HAP-1 (cell line): ENCODE measurements around the gene TSC22D1.

ENCODE experiments used
- DNase-seq, 2 experiments: peaks; one replicate each; pipeline ENCODE4 v3.0.0-alpha.2; 2016 to 2020; ENCODE audit warnings: low spot score in 2 of 2
- H3K27me3 ChIP-seq: fragments of 250-450 bp; sonication (Bioruptor Pico); 2 replicates; pipeline ENCODE4 v1.5.1; 2020; ENCODE audit warnings: low read depth, mild to moderate bottlenecking, moderate library complexity
- H3K36me3 ChIP-seq: fragments of 250-450 bp; sonication (Bioruptor Pico); replicated peaks from 2 replicates; pipeline ENCODE4 v1.5.1; 2020; ENCODE audit warnings: mild to moderate bottlenecking
- H3K4me1 ChIP-seq: fragments of 250-450 bp; sonication (Bioruptor Pico); 2 replicates; pipeline ENCODE4 v1.5.1; 2020; ENCODE audit warnings: mild to moderate bottlenecking
- H3K4me3 ChIP-seq: fragments of 250-450 bp; sonication (Bioruptor Pico); 2 replicates; pipeline ENCODE4 v1.5.1; 2020; ENCODE audit warnings: mild to moderate bottlenecking, moderate library complexity
- H3K9me3 ChIP-seq: fragments of 250-450 bp; sonication (Bioruptor Pico); 2 replicates; pipeline ENCODE4 v1.5.1; 2020; ENCODE audit warnings: mild to moderate bottlenecking, moderate library complexity
- in situ Hi-C: fragments of 300-500 bp; cut with MboI; formaldehyde crosslinking; loops from 3 replicates; pipeline ENCODE4 v1.14.3; 2020; ENCODE audit warnings: low sequenced_read_pairs, inconsistent platforms, mixed read lengths

TSC22D1 gene

GRCh38 chr13:44404261-44405132 lies 171.6 kb downstream of the TSC22D1 start:
- no peak overlapping the region for H3K4me3 ChIP-seq
- H3K27me3 ChIP-seq: no peaks in the 10 kb centered on the region
- in situ Hi-C loops: no loop called here
- no peaks in the 10 kb centered on the region for H3K9me3 ChIP-seq
- H3K4me1 ChIP-seq: peaks cover 18% of the 10 kb centered on the region
- peak; percentile 11 to 26 for DNase-seq
- no peaks in the 10 kb centered on the region for H3K36me3 ChIP-seq

DNA sequence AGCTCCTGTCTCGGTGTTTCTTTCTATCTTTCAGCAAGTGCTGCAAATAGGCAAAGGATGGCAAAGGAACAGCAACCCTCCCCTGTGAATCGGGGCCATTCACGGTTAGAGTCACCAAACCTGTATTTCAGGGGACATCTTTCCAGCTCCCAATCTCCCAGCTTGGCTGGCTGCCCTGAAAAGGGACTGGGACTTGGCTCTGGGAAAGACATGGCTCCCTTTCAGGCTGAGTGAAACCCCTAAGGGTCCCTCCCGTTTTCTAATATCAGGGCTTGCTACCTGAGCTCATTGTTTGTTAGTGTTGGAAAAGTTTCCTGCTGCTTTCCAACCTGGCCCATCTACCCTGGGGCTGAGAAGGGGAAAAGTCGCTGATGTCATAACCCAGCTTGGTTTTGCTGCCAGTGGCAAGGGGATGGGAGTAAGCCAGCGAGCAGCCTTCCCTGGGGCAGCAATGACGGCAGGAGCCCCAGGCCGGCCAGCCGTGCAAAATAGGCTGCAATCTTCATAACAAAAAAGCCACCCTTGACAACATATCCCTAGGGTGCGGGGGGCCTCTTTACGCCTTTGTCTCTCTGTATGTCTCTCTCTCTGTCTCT lies 172.6 kb downstream of the TSC22D1 start:
- no peak overlapping the region for H3K4me3 ChIP-seq
- H3K27me3 ChIP-seq: no peaks in the 10 kb centered on the region
- H3K36me3 ChIP-seq: no peaks in the 10 kb centered on the region
- H3K9me3 ChIP-seq: no peaks in the 10 kb centered on the region
- peak; percentile 48 to 73 for DNase-seq
- peaks cover 18% of the 10 kb centered on the region for H3K4me1 ChIP-seq
- in situ Hi-C loops: no loop called here

GRCh38 chr13:44402899-44403445 lies 173.2 kb downstream of the TSC22D1 start:
- in situ Hi-C loops: no loop called here
- H3K36me3 ChIP-seq: no peaks in the 10 kb centered on the region
- no peak for DNase-seq
- no peaks in the 10 kb centered on the region for H3K27me3 ChIP-seq
- no peaks in the 10 kb centered on the region for H3K9me3 ChIP-seq
- H3K4me3 ChIP-seq: no peak overlapping the region
- peaks cover 18% of the 10 kb centered on the region for H3K4me1 ChIP-seq

GRCh38 chr13:44401577-44401976 lies 174.6 kb downstream of the TSC22D1 start:
- in situ Hi-C loops: no loop called here
- DNase-seq: no peak
- no peaks in the 10 kb centered on the region for H3K36me3 ChIP-seq
- H3K9me3 ChIP-seq: no peaks in the 10 kb centered on the region
- no peak overlapping the region for H3K4me3 ChIP-seq
- no peaks in the 10 kb centered on the region for H3K27me3 ChIP-seq
- peaks cover 18% of the 10 kb centered on the region for H3K4me1 ChIP-seq

- H3K27me3 ChIP-seq: no peaks in the 10 kb centered on the region
- H3K36me3 ChIP-seq: no peaks in the 10 kb centered on the region
- in situ Hi-C loops: no loop called here
- H3K9me3 ChIP-seq: no peaks in the 10 kb centered on the region
- DNase-seq: no peak
- H3K4me3 ChIP-seq: no peak overlapping the region
- H3K4me1 ChIP-seq: peaks cover 18% of the 10 kb centered on the region
These were observed 175.4 kb downstream of the TSC22D1 start for GRCh38 chr13:44400736-44401135.

- Histone ChIP-seq H3K9me3 (no peaks in the 10 kb centered on the region), H3K4me3 (no peak overlapping the region), H3K4me1 (peaks cover 8% of the 10 kb centered on the region), H3K27me3 (no peaks in the 10 kb centered on the region), H3K36me3 (no peaks in the 10 kb centered on the region)
- in situ Hi-C loops: no loop called here
- DNase-seq: no peak
These were observed 177.1 kb downstream of the TSC22D1 start for GRCh38 chr13:44399074-44399473.

- H3K4me3 ChIP-seq: no peak overlapping the region
- no peak for DNase-seq
- no peaks in the 10 kb centered on the region for H3K27me3 ChIP-seq
- no peaks in the 10 kb centered on the region for H3K36me3 ChIP-seq
- H3K4me1 ChIP-seq: peaks cover 3% of the 10 kb centered on the region
- H3K9me3 ChIP-seq: no peaks in the 10 kb centered on the region
- in situ Hi-C loops: no loop called here
These were observed 177.5 kb downstream of the TSC22D1 start for GRCh38 chr13:44398606-44399005.

DNA sequence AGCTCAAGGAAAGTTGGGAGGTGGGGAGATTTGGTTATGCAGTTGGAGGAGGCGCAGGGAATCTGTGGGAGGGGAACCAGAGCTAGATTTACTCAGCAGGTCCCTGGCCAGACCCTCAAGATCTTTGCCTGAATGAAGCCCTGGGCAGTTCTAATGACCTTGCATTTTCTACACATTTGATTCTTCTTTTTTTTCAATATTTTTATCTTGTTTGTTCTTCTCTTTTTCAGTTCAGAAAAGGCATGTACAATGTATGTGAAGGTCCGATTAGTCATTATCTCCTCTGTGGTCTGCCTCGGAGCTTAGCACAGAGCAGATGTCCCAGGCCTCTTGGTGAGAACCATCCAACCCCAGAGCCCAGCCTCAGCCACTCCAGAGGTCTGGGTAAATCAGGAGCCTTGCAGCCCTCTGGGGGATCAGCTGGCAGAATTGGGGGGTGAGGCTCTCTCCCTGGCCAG lies 178.3 kb downstream of the TSC22D1 start:
- Histone ChIP-seq H3K4me1 (no peaks in the 10 kb centered on the region), H3K4me3 (no peak overlapping the region), H3K9me3 (no peaks in the 10 kb centered on the region), H3K27me3 (no peaks in the 10 kb centered on the region), H3K36me3 (no peaks in the 10 kb centered on the region)
- no peak for DNase-seq
- in situ Hi-C loops: no loop called here

DNA sequence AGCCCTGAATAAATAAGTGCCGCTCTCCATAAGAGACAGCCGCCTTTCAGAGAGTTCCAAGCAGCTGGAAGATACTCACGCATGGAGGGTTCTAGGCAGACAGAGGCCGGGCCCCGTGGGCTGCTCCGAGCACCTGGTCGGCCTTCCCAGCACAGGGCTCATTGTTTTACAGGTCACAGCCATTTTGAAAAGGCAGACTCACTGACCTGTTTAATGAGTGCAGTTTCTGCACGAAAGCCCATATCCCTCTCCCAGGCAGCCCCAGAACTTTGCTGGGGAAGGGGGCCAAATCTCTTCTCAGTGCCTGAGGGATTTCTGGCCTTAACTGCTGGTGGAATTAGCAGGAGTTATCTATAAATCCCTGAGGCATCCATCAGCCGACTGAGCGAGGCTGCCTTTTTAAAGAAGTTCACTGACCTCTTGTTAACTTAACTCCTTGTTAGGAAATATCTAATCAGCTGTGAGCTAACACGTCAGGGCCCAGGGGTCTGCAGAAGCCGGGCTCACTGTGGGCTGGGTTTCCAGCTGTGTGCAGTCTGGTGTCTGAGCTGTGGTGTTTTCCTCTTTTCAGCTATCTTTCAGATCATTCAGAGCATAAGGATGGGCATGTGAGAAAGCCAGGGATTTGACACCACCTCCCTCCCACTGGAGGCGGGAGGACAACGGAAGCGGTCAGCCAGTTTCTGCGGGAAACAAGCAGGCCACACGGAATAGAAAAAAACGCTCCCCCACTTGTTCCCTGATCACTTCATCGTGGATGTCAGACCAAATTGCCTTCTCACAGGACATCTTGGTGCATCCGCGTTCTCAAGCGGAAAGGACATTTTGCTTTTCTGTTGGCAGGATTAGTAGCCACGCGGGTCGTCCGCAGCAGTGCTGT lies 179.2 kb downstream of the TSC22D1 start:
- H3K4me3 ChIP-seq: no peak overlapping the region
- in situ Hi-C loops: no loop called here

DNA sequence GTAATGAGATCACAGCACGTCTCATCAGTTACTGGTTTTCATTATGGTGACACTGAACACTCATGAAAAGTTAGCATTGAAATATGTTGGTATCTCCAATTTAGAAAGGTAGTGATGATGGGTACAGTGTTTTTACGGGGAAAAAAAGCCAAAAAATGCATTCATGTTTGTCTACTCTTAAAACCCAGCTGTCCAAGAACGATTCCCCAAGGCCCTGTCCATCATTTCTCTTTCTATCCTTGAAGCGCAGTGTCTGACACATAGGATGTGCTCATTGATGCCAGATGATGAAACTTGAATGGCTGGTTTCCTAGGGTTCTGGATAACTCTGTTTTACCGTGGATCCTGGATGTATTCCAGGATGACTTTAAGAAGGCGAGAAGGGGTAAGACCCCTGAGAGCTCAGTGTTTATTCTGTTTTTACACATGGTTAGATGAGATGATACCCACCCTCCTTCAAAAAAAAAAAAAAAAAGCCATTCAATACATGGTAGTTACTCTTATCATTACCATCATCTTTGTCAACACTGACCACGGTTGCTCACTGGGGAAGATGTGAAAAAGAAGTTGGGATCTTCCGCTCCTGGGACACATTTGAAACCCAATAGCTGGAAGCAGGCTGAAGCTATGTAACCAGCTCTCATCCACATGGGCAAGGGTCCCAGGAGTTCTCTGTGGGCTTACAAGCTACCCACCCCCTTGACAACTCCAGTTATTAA lies 180.0 kb downstream of the TSC22D1 start:
- H3K4me3 ChIP-seq: no peak overlapping the region
- H3K4me1 ChIP-seq: no peaks in the 10 kb centered on the region
- no peaks in the 10 kb centered on the region for H3K36me3 ChIP-seq
- no peaks in the 10 kb centered on the region for H3K27me3 ChIP-seq
- in situ Hi-C loops: no loop called here
- no peaks in the 10 kb centered on the region for H3K9me3 ChIP-seq
- DNase-seq: no peak

More for the DNA sequence above, 179.2 kb downstream of the TSC22D1 start:
- H3K36me3 ChIP-seq: no peaks in the 10 kb centered on the region
- H3K4me1 ChIP-seq: no peaks in the 10 kb centered on the region
- H3K27me3 ChIP-seq: no peaks in the 10 kb centered on the region
- no peak for DNase-seq
- H3K9me3 ChIP-seq: no peaks in the 10 kb centered on the region

DNA sequence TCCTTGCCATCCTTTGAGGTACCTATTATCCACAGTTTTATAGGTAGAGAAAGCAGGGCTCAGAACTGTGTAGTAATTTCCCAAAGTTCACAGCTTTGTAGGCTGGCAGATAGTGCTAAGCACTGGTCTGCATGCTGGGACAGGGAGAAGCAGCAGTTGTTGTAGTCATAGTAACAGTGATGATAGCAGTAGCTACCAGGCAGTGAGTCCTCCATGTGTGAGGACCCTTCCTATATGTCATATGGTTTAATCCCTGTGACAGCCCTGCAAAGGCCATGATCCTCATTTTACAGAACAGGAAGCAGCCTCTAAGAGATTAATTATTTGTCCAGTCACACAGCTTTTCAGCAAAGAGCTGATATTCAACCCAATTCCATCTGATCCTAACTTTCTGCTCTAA lies 181.5 kb downstream of the TSC22D1 start:
- Histone ChIP-seq H3K9me3 (no peaks in the 10 kb centered on the region), H3K4me1 (peaks cover 2% of the 10 kb centered on the region; the same call in 1 of the 2 replicates), H3K27me3 (no peaks in the 10 kb centered on the region), H3K4me3 (no peak overlapping the region), H3K36me3 (no peaks in the 10 kb centered on the region)
- in situ Hi-C loops: no loop called here
- no peak for DNase-seq

DNA sequence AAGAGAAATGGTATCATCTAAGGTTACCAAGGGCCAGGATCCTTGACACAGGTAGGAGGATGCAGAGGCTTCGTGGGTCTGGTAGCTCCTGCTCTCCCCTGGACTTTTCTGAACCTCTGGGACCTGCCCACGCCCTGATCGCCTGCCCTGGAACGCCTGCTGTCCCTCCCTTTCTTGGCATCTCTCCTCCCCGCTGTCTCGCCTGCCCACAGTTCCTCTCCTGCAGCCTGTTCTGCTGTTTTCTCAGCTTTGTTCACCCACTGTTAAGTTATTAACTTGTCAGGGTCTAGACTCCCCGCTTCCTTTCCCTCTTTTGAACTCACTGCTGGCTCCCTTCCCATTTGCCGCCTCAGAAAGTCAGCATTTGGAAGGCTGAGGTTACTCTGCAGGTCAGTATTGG lies 182.7 kb downstream of the TSC22D1 start:
- in situ Hi-C loops: no loop called here
- no peaks in the 10 kb centered on the region for H3K27me3 ChIP-seq
- H3K4me1 ChIP-seq: peaks cover 9% of the 10 kb centered on the region
- DNase-seq: no peak
- no peaks in the 10 kb centered on the region for H3K9me3 ChIP-seq
- H3K4me3 ChIP-seq: no peak overlapping the region
- no peaks in the 10 kb centered on the region for H3K36me3 ChIP-seq

- in situ Hi-C loops: no loop called here
- DNase-seq: no peak
These were observed 186.3 kb downstream of the TSC22D1 start for GRCh38 chr13:44389876-44390275.

More at GRCh38 chr13:44389876-44390275, 186.3 kb downstream of the TSC22D1 start:
- Histone ChIP-seq H3K4me3 (no peak overlapping the region), H3K9me3 (no peaks in the 10 kb centered on the region), H3K4me1 (peaks cover 9% of the 10 kb centered on the region), H3K36me3 (no peaks in the 10 kb centered on the region), H3K27me3 (no peaks in the 10 kb centered on the region)
